GM12878 (cell line): ENCODE data around the gene TMEM35B. TPM values are rescaled to one million over a fixed set of nuclear protein-coding genes. Genes with fewer than 3 reads are reported as not detected.
A peak's percentile ranks its signal among the peaks of the same experiment; 100 is the strongest.

Source experiments
- BRCA1 ChIP-seq: IDR thresholded peaks from 2 replicates; pipeline ENCODE4 v1.6.1; 2011; ENCODE audit warnings: low read depth, low read length, improper control_type of control experiment
- CHD1 ChIP-seq: IDR thresholded peaks from 2 replicates; pipeline ENCODE4 v1.6.1; 2012; ENCODE audit warnings: low read depth, low read length, improper control_type of control experiment
- CHD4 ChIP-seq: fragments of 200-600 bp; sonication (generic); IDR thresholded peaks from 2 replicates; pipeline ENCODE4 v1.6.1; 2016; ENCODE audit warnings: mild to moderate bottlenecking
- CREM ChIP-seq: IDR thresholded peaks from 2 replicates; pipeline ENCODE4 v1.6.1; 2014; ENCODE audit warnings: antibody characterized with exemption, low read depth
- ELK1 ChIP-seq: IDR thresholded peaks from 2 replicates; pipeline ENCODE4 v1.6.1; 2012; ENCODE audit warnings: low read depth, low read length, improper control_type of control experiment
- EP300 ChIP-seq, 2 experiments: fragments of 150-350 bp in 1 of 2; IDR thresholded peaks; 2 replicates each; pipeline ENCODE4 v1.6.1; 2011 to 2012; ENCODE audit warnings: low read depth in 2 of 2, low read length in 2 of 2, borderline replicate concordance in 1 of 2, improper control_type of control experiment in 1 of 2, inconsistent platforms in 1 of 2; ENCODE audit not compliant: control insufficient read depth in 1 of 2
- FOXK2 ChIP-seq: fragments of 450-650 bp; IDR thresholded peaks from 2 replicates; pipeline ENCODE4 v1.6.1; 2017; ENCODE audit warnings: mild to moderate bottlenecking, moderate library complexity
- GABPA ChIP-seq: IDR thresholded peaks from 2 replicates; pipeline ENCODE4 v1.6.1; 2014; ENCODE audit warnings: antibody characterized with exemption, low read depth, mild to moderate bottlenecking, inconsistent platforms
- KDM1A ChIP-seq: fragments of 200-600 bp; sonication (generic); IDR thresholded peaks from 2 replicates; pipeline ENCODE4 v1.6.1; 2016; ENCODE audit warnings: borderline replicate concordance
- MTA2 ChIP-seq: fragments of 450-650 bp; IDR thresholded peaks from 2 replicates; pipeline ENCODE4 v1.6.1; 2016; ENCODE audit warnings: low read depth, mild to moderate bottlenecking, moderate library complexity
- NFXL1 ChIP-seq: fragments of 450-650 bp; IDR thresholded peaks from 2 replicates; pipeline ENCODE4 v1.6.1; 2017; ENCODE audit warnings: antibody characterized with exemption, mild to moderate bottlenecking, borderline replicate concordance
- NFYA ChIP-seq: IDR thresholded peaks from 2 replicates; pipeline ENCODE4 v1.6.1; 2011; ENCODE audit warnings: low read depth, mild to moderate bottlenecking, low read length, improper control_type of control experiment, borderline replicate concordance
- NR2C1 ChIP-seq: fragments of 450-650 bp; IDR thresholded peaks from 2 replicates; pipeline ENCODE4 v1.6.1; 2017; ENCODE audit warnings: antibody characterized with exemption, mild to moderate bottlenecking, moderate library complexity
- NR2C2 ChIP-seq: IDR thresholded peaks from 2 replicates; pipeline ENCODE4 v1.6.1; 2011; ENCODE audit warnings: borderline replicate concordance, low read depth; ENCODE audit not compliant: control insufficient read depth, insufficient read length
- NR2F1 ChIP-seq: fragments of 450-650 bp; conservative IDR thresholded peaks from 2 replicates; pipeline ENCODE4 v1.6.1; 2017; ENCODE audit warnings: mild to moderate bottlenecking
- POLR2AphosphoS2 ChIP-seq: IDR thresholded peaks from 2 replicates; pipeline ENCODE4 v1.6.1; 2011; ENCODE audit warnings: low read depth, mild to moderate bottlenecking, low read length, improper control_type of control experiment, moderate library complexity
- RCOR1 ChIP-seq: conservative IDR thresholded peaks from 2 replicates; pipeline ENCODE4 v1.6.1; 2012; ENCODE audit warnings: low read depth, low read length, improper control_type of control experiment
- RFX5 ChIP-seq: IDR thresholded peaks from 2 replicates; pipeline ENCODE4 v1.6.1; 2011; ENCODE audit warnings: low read depth, low read length, improper control_type of control experiment
- SMAD5 ChIP-seq: IDR thresholded peaks from 2 replicates; pipeline ENCODE4 v1.6.1; 2016; ENCODE audit warnings: antibody characterized with exemption, low read depth
- STAT1 ChIP-seq: fragments of 450-650 bp; conservative IDR thresholded peaks from 2 replicates; pipeline ENCODE4 v1.6.1; 2014; ENCODE audit warnings: antibody characterized with exemption, mild to moderate bottlenecking
- TARDBP ChIP-seq: IDR thresholded peaks from 2 replicates; pipeline ENCODE4 v1.6.1; 2016; ENCODE audit warnings: borderline replicate concordance
- TBL1XR1 ChIP-seq: IDR thresholded peaks from 2 replicates; pipeline ENCODE4 v1.6.1; 2012; ENCODE audit warnings: low read depth, low read length, improper control_type of control experiment
- ZNF207 ChIP-seq: fragments of 450-650 bp; IDR thresholded peaks from 2 replicates; pipeline ENCODE4 v1.6.1; 2014; ENCODE audit warnings: antibody characterized with exemption, mild to moderate bottlenecking, borderline replicate concordance
- polyA plus RNA-seq, 11 experiments: library from polyadenylated mRNA; depleted of rRNA in 4 of 11; unstranded in 6 of 11; stranded (reverse) in 5 of 11; fragments of >200 nt; fragmentation: Nextera tagmentation in 4 of 11; fragmentation: Illumina TruSeq in 1 of 11; extraction: Ambion mirVana in 4 of 11; extraction: Trizol in 1 of 11; gene quantifications; 1 replicate in 1 of 11; 2 replicates in 10 of 11; pipeline versions ENCODE4 v1.2.1 to v1.2.3, GENCODE V29; 2011 to 2016; ENCODE audit warnings: inconsistent platforms in 2 of 11, missing spikeins in 2 of 11, low read depth in 1 of 11
- total RNA-seq, 4 experiments: library from RNA; depleted of rRNA in 3 of 4; stranded (reverse); fragments of >200 nt in 3 of 4; fragmentation: Illumina TruSeq in 1 of 4; extraction: Trizol in 1 of 4; gene quantifications; 2 replicates each; pipeline versions ENCODE4 v1.2.1 to v1.2.3, GENCODE V29; 2013 to 2021
- TF ChIP-seq, protein P1 (sequence below): fragments of 450-650 bp; IDR thresholded peaks from 2 replicates; pipeline ENCODE4 v1.6.1; 2017; ENCODE audit warnings: antibody characterized with exemption, mild to moderate bottlenecking, moderate library complexity
- TF ChIP-seq, protein P2 (sequence below): fragments of 450-650 bp; IDR thresholded peaks from 2 replicates; pipeline ENCODE4 v1.6.1; 2017; ENCODE audit warnings: borderline replicate concordance

TMEM35B gene
- total and polyA plus RNA-seq, 10 of the 15 experiments (the other 5 are each of a cell fraction or from before 2014, with no cell fraction given): 14.8 to 138 (median 32.8) TPM

DNA sequence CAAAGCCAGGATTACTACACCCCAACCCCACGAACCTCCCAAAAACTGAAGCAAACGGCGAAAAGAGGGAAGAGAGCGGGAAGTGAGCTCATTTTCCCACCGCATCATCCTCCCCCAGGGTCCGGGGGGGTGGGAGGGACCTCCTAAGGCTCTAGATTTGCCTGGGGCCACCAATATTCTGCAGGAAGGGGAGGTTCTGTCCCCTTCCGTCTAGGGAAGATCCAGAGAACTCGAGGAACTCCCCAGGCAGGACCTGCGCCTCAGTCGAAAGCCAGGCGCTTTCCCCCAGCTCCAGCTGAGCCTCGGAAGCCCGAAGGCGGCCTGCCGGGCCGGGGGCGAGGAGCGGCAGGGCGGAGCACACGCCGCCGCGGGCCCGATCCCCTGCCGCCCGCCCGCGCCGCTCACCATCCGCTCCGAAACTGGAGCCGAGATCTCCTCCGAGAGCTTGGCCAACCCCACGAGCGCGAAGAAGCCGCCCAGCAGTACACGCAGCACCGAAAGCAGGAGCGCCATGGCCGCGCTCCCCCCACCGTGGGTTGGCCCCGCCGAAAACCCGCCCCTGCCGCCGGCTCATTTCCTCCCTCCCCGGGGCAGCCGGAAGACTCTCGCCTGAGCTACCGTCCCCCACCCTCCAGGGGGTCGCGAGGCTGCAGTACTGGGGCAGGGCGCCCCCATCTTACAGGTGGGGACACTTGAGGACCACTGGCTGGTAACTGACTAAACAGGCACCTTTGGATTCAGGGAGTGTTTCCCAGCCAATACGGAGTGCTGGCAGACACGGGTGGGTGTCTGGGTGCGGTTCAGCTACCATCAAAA lies at the start of gene TMEM35B (continued):
- TF ChIP-seq, protein P1, sequence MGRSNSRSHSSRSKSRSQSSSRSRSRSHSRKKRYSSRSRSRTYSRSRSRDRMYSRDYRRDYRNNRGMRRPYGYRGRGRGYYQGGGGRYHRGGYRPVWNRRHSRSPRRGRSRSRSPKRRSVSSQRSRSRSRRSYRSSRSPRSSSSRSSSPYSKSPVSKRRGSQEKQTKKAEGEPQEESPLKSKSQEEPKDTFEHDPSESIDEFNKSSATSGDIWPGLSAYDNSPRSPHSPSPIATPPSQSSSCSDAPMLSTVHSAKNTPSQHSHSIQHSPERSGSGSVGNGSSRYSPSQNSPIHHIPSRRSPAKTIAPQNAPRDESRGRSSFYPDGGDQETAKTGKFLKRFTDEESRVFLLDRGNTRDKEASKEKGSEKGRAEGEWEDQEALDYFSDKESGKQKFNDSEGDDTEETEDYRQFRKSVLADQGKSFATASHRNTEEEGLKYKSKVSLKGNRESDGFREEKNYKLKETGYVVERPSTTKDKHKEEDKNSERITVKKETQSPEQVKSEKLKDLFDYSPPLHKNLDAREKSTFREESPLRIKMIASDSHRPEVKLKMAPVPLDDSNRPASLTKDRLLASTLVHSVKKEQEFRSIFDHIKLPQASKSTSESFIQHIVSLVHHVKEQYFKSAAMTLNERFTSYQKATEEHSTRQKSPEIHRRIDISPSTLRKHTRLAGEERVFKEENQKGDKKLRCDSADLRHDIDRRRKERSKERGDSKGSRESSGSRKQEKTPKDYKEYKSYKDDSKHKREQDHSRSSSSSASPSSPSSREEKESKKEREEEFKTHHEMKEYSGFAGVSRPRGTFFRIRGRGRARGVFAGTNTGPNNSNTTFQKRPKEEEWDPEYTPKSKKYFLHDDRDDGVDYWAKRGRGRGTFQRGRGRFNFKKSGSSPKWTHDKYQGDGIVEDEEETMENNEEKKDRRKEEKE: no peak
- no peak for TF ChIP-seq SMAD5
- peak; percentile 41; the same call in 1 of the 2 replicates for TF ChIP-seq NR2F1
- no peak for TF ChIP-seq FOXK2
- no peak for TF ChIP-seq TBL1XR1
- TF ChIP-seq NFXL1: no peak
- no peak for TF ChIP-seq RCOR1
- TF ChIP-seq ELK1: 0 out of 2 replicates have a peak, but pooled peaks have one; percentile 33
- TF ChIP-seq, protein P2, sequence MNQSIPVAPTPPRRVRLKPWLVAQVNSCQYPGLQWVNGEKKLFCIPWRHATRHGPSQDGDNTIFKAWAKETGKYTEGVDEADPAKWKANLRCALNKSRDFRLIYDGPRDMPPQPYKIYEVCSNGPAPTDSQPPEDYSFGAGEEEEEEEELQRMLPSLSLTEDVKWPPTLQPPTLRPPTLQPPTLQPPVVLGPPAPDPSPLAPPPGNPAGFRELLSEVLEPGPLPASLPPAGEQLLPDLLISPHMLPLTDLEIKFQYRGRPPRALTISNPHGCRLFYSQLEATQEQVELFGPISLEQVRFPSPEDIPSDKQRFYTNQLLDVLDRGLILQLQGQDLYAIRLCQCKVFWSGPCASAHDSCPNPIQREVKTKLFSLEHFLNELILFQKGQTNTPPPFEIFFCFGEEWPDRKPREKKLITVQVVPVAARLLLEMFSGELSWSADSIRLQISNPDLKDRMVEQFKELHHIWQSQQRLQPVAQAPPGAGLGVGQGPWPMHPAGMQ: no peak
- TF ChIP-seq BRCA1: no peak
- TF ChIP-seq KDM1A: no peak
- no peak for TF ChIP-seq NR2C1
- TF ChIP-seq TARDBP: 0 out of 2 replicates have a peak, but pooled peaks have one; percentile 27
- TF ChIP-seq POLR2AphosphoS2: peak; percentile 89; the same call in 1 of the 2 replicates
- TF ChIP-seq EP300 (IDR thresholded peaks at IDR 0.05; ENCODE audit: borderline replicate concordance in 1 of 2, control insufficient read depth in 1 of 2, low read depth in 2 of 2, low read length in 2 of 2): 0 out of 4 replicates have a peak, but pooled peaks of 1 of the 2 experiments have one; percentile 22
- TF ChIP-seq MTA2: peak; percentile 38; the same call in 1 of the 2 replicates
- TF ChIP-seq NR2C2: no peak
- TF ChIP-seq RFX5: no peak
- TF ChIP-seq ZNF207: 0 out of 2 replicates have a peak, but pooled peaks have one; percentile 73
- no peak for TF ChIP-seq CHD4
- TF ChIP-seq STAT1: no peak
- peak; percentile 73 for TF ChIP-seq GABPA
- TF ChIP-seq CREM: peak; percentile 40; the same call in 1 of the 2 replicates
- no peak for TF ChIP-seq NFYA
- TF ChIP-seq CHD1: no peak
